Immature natural killer cell (primary cell): ENCODE data around the gene RRAS. TPM values are rescaled to one million over a fixed set of nuclear protein-coding genes. Genes with fewer than 3 reads are reported as not detected.
A peak's percentile ranks its signal among the peaks of the same experiment; 100 is the strongest.
"Not testable (repeated sequence)": the region's sequence is repeated elsewhere in the genome, so short reads cannot be mapped to it uniquely, and the experiment has no call there.

Source experiments
- DNase-seq, 3 donors: peaks; one replicate each; pipeline ENCODE4 v3.0.0; 2022; ENCODE audit warnings: mixed read lengths in 1 of 3
- H3K27ac Mint-ChIP-seq, 6 donors: one replicate each; pipeline ENCODE4 v1.8.0; 2020; ENCODE audit warnings: mixed read lengths in 6 of 6, mild to moderate bottlenecking in 5 of 6, inconsistent platforms in 4 of 6, moderate library complexity in 3 of 6
- H3K27me3 Mint-ChIP-seq, 3 donors: one replicate each; pipeline ENCODE4 v1.8.0; 2020 to 2021; ENCODE audit warnings: low read depth in 3 of 3, mild to moderate bottlenecking in 3 of 3, mixed read lengths in 3 of 3, moderate library complexity in 3 of 3, inconsistent platforms in 1 of 3
- H3K36me3 Mint-ChIP-seq, 3 donors: one replicate each; pipeline ENCODE4 v1.8.0; 2020; ENCODE audit warnings: mixed read lengths in 3 of 3, inconsistent platforms in 2 of 3, mild to moderate bottlenecking in 2 of 3
- H3K4me1 Mint-ChIP-seq, 2 donors: one replicate each; pipeline ENCODE4 v1.8.0; 2020; ENCODE audit warnings: inconsistent platforms in 2 of 2, mild to moderate bottlenecking in 2 of 2, mixed read lengths in 2 of 2, moderate library complexity in 1 of 2
- H3K4me3 Mint-ChIP-seq, 5 donors: one replicate each; pipeline ENCODE4 v1.8.0; 2020; ENCODE audit warnings: mild to moderate bottlenecking in 5 of 5, mixed read lengths in 5 of 5, inconsistent platforms in 3 of 5, moderate library complexity in 3 of 5
- H3K9me3 Mint-ChIP-seq, 6 donors: one replicate each; pipeline ENCODE4 v1.8.0; 2020; ENCODE audit warnings: mild to moderate bottlenecking in 6 of 6, mixed read lengths in 6 of 6, inconsistent platforms in 4 of 6, moderate library complexity in 3 of 6
- polyA plus RNA-seq, 3 donors: library from polyadenylated mRNA; unstranded; fragments of 300-500 nt; fragmentation: Illumina TruSeq; gene quantifications; one replicate each; pipeline ENCODE4 v1.2.3, GENCODE V29; 2021

The RRAS gene
- polyA plus RNA-seq, 3 donors from 2014 or later, result 9.0 to 17.3 (median 13.5) TPM

DNA sequence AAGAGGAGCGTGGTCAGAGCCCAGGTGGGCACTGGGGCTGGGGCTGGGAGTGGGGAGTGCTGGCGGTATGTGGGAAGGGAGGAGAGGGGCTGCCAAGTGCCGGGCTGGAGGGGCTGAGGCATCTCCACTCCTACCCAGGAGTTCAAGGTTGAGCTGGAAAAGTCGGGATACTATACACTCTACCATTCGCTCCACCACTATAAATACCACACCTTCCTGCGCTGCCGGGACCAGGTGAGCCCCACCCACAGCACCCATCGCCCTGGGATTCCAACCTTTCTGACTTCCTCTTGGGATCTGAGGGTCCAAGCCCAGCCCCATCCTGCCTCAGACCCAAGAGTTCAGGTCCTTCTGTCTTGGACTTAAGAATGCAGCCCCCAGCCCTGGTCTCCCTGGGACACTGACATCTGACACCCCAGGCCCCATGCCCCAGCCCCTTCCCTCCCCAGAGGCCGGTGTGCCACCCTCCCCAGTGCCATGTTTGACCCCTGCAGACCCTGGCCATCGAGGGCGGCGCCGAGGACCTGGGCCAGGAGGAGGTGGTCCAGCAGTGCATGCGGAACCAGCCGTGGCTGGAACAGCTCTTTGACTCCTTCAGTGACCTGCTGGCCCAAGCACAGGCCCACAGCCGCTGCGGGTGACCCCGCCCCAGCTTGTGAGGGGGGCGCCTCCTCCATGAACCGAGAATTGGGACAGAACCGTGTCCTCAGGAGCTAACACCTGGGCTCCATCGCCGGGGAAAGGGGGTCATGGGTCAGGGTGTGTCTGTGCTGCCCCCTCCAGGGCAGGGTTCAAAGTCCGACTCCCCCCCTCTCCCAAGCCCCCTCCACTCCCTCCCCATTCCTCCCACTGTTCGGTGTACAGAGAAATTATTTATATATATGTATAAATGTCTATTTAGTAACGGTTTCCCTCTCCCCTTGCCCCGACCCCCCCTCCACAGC, 14.7 kb downstream of the RRAS start:
- H3K9me3 Mint-ChIP-seq, result no peaks in the 10 kb centered on the region
- H3K27ac Mint-ChIP-seq, result peak overlapping the region in 1 of 6 donors; percentile 17
- peaks cover 0 to 5% (median 2%) of the 10 kb centered on the region in 3 donors for H3K27me3 Mint-ChIP-seq
- no peak for DNase-seq
- peaks cover 0 to 5% of the 10 kb centered on the region in 2 donors for H3K4me1 Mint-ChIP-seq
- H3K36me3 Mint-ChIP-seq, result peaks cover 0 to 10% (median 8%) of the 10 kb centered on the region in 3 donors
- H3K4me3 Mint-ChIP-seq, result no peak overlapping the region

- DNase-seq, H3K4me3 Mint-ChIP-seq, H3K27me3 Mint-ChIP-seq, H3K9me3 Mint-ChIP-seq: not testable (repeated sequence)
- Mint-ChIP-seq H3K27ac (peak overlapping the region in 1 of 6 donors; percentile 62), H3K36me3 (peaks cover 3 to 35% (median 21%) of the 10 kb centered on the region in 3 donors), H3K4me1 (peaks cover 17 to 21% of the 10 kb centered on the region in 2 donors)
These were observed 22.1 kb downstream of the RRAS start for GRCh38 chr19:49617860-49618259.

GRCh38 chr19:49616945-49617344, 23.0 kb downstream of the RRAS start:
- Mint-ChIP-seq H3K4me1 (peaks cover 16 to 26% of the 10 kb centered on the region in 2 donors), H3K36me3 (peaks cover 3 to 31% (median 17%) of the 10 kb centered on the region in 3 donors), H3K27ac (peak overlapping the region in 3 of 6 donors; percentile 3 to 23 (median 17))

DNA sequence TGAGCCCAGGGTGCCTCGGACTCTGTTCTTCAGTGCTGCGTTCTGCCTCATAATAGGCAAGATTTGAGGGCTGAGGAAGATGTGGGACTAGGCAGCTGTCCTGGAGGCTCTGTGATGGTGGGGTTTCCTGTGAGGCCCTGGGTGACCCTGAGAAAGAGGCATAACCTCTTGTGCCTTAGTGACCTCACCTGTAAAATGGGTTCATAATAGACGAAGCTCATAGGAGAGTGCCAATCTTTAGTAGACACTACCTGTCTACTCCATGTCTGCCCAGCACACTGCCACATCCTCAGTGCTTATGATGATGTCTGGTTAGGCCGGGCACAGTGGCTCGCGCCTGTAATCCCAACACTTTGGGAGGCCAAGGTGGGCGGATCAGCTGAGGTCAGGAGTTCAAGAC, 23.4 kb downstream of the RRAS start:
- Mint-ChIP-seq H3K9me3 (no peaks in the 10 kb centered on the region), H3K36me3 (peaks cover 3 to 29% (median 16%) of the 10 kb centered on the region in 3 donors), H3K4me1 (peaks cover 16 to 26% of the 10 kb centered on the region in 2 donors), H3K27ac (peak overlapping the region in 2 of 6 donors; percentile 17 to 23), H3K27me3 (peaks cover 2 to 3% (median 2%) of the 10 kb centered on the region in 3 donors), H3K4me3 (no peak overlapping the region)
- DNase-seq, result no peak

More at GRCh38 chr19:49616945-49617344, 23.0 kb downstream of the RRAS start:
- DNase-seq, result no peak
- Mint-ChIP-seq H3K9me3 (no peaks in the 10 kb centered on the region), H3K27me3 (peaks cover 2 to 3% (median 2%) of the 10 kb centered on the region in 3 donors), H3K4me3 (no peak overlapping the region)

GRCh38 chr19:49615861-49616260, 24.1 kb downstream of the RRAS start:
- Mint-ChIP-seq H3K9me3 (no peaks in the 10 kb centered on the region), H3K4me3 (no peak overlapping the region), H3K27me3 (peaks cover 2 to 3% (median 2%) of the 10 kb centered on the region in 3 donors), H3K36me3 (peaks cover 3 to 29% (median 16%) of the 10 kb centered on the region in 3 donors), H3K27ac (peak overlapping the region in 1 of 6 donors; percentile 24), H3K4me1 (peaks cover 16 to 26% of the 10 kb centered on the region in 2 donors)
- no peak for DNase-seq

DNA sequence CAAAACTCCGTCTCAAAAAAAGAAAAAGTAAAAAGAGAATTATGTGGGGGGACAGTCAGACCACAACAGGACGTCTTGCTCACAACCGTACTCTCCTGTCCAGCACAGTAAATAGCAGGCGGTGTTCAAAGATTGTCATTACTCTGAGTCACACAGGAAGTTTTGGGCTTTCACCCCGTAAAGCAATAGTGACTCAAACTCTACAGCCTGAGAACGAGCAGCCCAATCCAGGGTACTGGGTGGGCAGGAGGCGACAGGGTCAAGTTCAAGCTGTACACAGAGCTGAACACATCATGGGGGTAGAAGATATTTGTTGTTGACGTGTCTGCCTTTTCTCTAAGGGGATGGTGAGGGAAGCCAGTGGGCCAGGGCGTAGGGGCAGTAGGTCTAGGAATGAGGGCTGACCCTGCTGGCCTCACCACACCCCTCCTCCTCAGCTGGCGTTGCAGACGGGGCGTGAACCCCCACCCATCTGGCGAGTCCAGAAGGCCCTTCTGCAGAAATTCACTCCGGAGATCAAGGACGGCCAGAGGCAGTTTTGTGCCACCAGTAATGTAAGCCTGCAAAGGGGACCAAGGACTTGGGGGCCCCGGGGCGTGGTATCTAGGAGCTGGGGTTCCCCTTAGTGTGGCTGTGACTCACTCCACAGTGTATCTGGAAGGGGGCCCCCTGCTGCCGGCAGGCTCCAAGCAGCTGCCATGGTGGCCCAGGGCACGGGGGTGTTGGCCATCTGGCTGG, 25.7 kb downstream of the RRAS start:
- peak overlapping the region; percentile 83 to 97 (median 94) for H3K27ac Mint-ChIP-seq
- peaks cover 2 to 3% (median 2%) of the 10 kb centered on the region in 3 donors for H3K27me3 Mint-ChIP-seq
- no peaks in the 10 kb centered on the region for H3K9me3 Mint-ChIP-seq
- H3K36me3 Mint-ChIP-seq, result peaks cover 3 to 29% (median 16%) of the 10 kb centered on the region in 3 donors
- H3K4me1 Mint-ChIP-seq, result peaks cover 16 to 28% of the 10 kb centered on the region in 2 donors
- H3K4me3 Mint-ChIP-seq, result peak overlapping the region; percentile 39 to 83 (median 65)
- peak; percentile 12 to 46 (median 16) for DNase-seq

DNA sequence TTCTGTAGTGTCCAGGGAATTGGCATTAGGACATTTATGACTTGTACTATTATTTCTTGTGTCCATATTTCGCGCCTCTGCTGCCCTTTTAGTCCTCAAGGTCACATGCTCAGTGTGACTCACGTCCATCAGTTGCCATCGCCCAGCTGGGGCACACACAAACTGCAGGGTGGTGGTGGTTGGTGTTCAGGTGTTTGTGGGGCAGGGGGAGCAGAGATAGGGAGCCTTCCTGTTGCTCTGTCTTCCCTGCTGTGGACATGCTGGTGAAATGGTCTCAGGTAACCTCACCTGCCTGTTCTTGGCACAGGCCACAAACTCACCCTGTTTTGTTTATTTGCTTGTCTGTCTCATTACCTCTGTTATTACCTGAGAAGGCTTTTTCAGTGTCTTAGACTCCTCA, 26.6 kb downstream of the RRAS start:
- Mint-ChIP-seq H3K4me1 (peaks cover 16 to 28% of the 10 kb centered on the region in 2 donors), H3K27me3 (peaks cover 0 to 3% (median 2%) of the 10 kb centered on the region in 3 donors), H3K4me3 (peak overlapping the region in 4 of 5 donors; percentile 39 to 83 (median 66)), H3K9me3 (no peaks in the 10 kb centered on the region), H3K36me3 (peaks cover 0 to 26% (median 16%) of the 10 kb centered on the region in 3 donors), H3K27ac (peak overlapping the region; percentile 83 to 97 (median 94))
- DNase-seq, result no peak

- peaks cover 0 to 3% (median 0%) of the 10 kb centered on the region in 3 donors for H3K36me3 Mint-ChIP-seq
- no peak overlapping the region for H3K27ac Mint-ChIP-seq
- H3K9me3 Mint-ChIP-seq, result no peaks in the 10 kb centered on the region
- no peak for DNase-seq
- no peak overlapping the region for H3K4me3 Mint-ChIP-seq
- H3K27me3 Mint-ChIP-seq, result no peaks in the 10 kb centered on the region
- H3K4me1 Mint-ChIP-seq, result peaks cover 16 to 21% of the 10 kb centered on the region in 2 donors
These were observed 30.3 kb downstream of the RRAS start for GRCh38 chr19:49609499-49610092.

DNA sequence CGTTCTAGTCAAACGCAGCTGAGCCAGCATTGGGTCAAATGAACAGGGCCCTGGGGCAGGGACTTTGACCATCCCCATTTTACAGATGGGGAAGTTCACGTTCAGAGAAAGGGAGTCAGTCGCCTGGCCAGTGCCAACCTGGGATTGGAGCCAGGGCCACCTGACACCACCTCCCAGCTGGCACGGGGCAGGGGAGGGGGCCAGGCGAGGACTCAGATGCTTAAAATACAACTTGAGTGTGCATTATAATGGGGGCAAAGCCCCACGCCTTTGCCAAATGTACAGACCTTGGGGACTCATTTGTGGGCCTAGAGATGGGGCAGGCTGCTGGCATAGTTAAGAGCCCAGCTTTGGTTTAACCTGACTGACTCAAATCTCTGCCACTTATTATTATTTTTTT, 34.3 kb downstream of the RRAS start:
- peaks cover 0 to 6% (median 0%) of the 10 kb centered on the region in 3 donors for H3K36me3 Mint-ChIP-seq
- H3K27ac Mint-ChIP-seq, result peak overlapping the region in 1 of 6 donors; percentile 43
- H3K27me3 Mint-ChIP-seq, result peaks cover 0 to 4% (median 1%) of the 10 kb centered on the region in 3 donors
- no peak for DNase-seq
- no peak overlapping the region for H3K4me3 Mint-ChIP-seq
- H3K9me3 Mint-ChIP-seq, result no peaks in the 10 kb centered on the region
- H3K4me1 Mint-ChIP-seq, result peaks cover 5 to 11% of the 10 kb centered on the region in 2 donors

DNA sequence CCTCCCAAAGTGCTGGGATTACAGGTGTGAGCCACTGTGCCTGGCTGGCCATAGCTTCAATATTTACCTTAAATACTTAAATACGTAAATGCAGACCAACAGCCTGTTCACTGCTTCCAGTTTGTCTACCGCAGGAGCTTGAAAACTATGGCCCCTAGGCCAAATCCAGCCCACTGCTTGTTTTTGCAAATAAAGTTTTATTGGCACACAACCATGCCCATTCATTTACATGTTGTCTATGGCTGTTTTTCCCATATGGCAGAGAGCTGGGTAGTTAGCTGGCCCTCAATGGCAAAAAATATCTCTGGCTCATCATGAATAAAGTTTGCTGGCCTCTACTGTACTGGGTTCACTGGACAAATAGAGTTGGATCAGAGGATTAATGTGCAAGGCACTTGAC, 37.1 kb downstream of the RRAS start:
- H3K4me1 Mint-ChIP-seq, result peaks cover 5 to 13% of the 10 kb centered on the region in 2 donors

GRCh38 chr19:49601482-49602038, 38.4 kb downstream of the RRAS start:
- Mint-ChIP-seq H3K9me3 (no peaks in the 10 kb centered on the region), H3K27ac (no peak overlapping the region), H3K36me3 (peaks cover 0 to 15% (median 6%) of the 10 kb centered on the region in 3 donors), H3K27me3 (peaks cover 0 to 4% (median 1%) of the 10 kb centered on the region in 3 donors), H3K4me3 (no peak overlapping the region), H3K4me1 (peaks cover 5 to 13% of the 10 kb centered on the region in 2 donors)
- DNase-seq, result no peak

More for the DNA sequence above, 37.1 kb downstream of the RRAS start:
- no peak overlapping the region for H3K4me3 Mint-ChIP-seq
- H3K36me3 Mint-ChIP-seq, result peaks cover 0 to 15% (median 6%) of the 10 kb centered on the region in 3 donors
- no peak for DNase-seq
- peaks cover 0 to 4% (median 1%) of the 10 kb centered on the region in 3 donors for H3K27me3 Mint-ChIP-seq
- peak overlapping the region in 2 of 6 donors; percentile 55 to 70 for H3K27ac Mint-ChIP-seq
- H3K9me3 Mint-ChIP-seq, result no peaks in the 10 kb centered on the region

DNA sequence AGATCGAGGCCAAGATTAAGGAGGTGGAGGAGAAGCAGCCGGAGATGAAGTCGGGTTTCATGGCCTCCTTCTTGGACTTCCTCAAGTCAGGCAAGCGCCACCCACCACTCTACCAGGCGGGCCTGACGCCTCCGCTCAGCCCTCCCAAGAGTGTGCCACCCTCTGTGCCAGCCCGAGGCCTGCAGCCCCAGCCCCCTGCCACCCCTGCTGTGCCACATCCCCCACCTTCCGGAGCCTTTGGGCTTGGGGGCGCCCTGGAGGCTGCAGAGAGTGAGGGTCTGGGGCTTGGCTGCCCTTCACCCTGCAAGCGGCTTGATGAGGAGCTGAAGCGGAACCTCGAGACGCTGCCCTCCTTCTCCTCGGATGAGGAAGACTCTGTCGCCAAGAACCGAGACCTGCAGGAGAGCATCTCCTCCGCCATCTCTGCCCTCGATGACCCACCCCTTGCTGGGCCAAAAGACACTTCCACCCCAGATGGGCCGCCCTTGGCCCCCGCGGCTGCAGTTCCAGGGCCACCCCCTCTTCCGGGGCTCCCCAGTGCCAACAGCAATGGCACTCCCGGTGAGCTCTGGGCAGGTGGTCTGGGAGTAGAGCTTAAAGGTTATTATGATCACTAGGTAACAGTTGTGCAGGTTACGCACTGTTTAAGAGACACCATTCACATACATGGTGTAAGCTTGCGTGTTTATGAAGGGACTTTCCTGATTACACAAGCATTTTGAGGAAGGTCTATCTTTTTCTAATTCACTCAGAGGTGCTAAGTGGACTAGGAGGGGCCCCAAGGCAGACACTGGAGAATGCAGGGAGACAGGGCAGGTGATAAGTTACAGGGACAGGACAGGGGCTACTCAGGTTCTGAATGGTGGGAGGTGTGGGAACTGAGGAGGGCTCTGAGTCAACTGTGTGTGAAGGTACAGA, 40.3 kb downstream of the RRAS start:
- H3K27me3 Mint-ChIP-seq, result peaks cover 0 to 4% (median 1%) of the 10 kb centered on the region in 3 donors
- H3K9me3 Mint-ChIP-seq, result no peaks in the 10 kb centered on the region
- no peak overlapping the region for H3K27ac Mint-ChIP-seq
- peaks cover 0 to 15% (median 6%) of the 10 kb centered on the region in 3 donors for H3K36me3 Mint-ChIP-seq
- H3K4me3 Mint-ChIP-seq, result no peak overlapping the region
- DNase-seq, result no peak
- peaks cover 5 to 13% of the 10 kb centered on the region in 2 donors for H3K4me1 Mint-ChIP-seq
